ENCODE measurements around the gene ACTL10. TPM values are rescaled to one million over a fixed set of nuclear protein-coding genes. Genes with fewer than 3 reads are reported as not detected.

The ACTL10 gene
- total and polyA plus RNA-seq, 2 of the 13 experiments (the other 11 are each of a cell fraction or from before 2014, with no cell fraction given), result not detected

DNA sequence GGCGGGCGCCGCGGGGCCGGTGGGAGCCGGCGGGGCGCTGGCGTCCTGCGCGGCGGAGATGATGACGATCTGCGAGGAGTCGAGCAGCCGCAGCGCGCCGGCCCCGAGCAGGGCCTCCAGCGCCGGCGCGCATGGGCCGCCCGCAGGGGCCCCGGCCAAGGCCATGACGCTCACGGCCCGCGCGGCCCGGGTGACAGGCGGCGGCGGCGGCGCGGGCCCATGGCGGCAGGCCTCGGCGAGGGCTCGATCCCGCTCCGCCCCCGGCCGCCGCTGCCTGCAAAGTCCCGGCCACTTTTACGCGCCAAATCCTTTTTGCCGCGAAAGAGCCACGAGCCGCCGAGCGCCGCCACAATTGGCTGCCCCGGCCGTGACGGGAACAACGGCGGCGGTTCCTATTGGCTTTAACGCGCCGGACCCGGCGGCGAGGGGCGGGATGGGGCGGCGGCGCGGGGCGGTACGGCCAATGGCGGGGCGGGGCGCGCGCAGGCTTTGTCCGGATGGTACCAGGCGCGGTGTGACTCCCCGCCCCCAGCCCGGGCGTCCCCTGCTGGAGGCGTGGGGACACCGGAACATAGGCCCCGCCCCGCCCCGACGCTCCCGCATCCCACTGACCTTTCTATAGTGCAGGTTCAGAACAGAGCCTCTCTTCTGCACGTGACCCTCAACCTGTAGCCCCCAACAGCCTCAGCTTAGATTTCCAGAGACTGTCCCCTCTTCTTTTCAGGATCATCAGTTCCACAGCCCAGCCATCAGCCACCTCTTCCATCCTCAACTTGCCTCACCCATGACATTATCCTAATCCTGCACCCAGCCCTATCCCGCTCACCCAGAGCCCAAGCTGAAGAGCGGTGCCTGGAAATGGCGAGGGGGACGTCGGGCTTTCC lies 19.6 kb downstream of the ACTL10 start, which contains the start of gene E2F1 (continued):
- TF ChIP-seq, protein P1, sequence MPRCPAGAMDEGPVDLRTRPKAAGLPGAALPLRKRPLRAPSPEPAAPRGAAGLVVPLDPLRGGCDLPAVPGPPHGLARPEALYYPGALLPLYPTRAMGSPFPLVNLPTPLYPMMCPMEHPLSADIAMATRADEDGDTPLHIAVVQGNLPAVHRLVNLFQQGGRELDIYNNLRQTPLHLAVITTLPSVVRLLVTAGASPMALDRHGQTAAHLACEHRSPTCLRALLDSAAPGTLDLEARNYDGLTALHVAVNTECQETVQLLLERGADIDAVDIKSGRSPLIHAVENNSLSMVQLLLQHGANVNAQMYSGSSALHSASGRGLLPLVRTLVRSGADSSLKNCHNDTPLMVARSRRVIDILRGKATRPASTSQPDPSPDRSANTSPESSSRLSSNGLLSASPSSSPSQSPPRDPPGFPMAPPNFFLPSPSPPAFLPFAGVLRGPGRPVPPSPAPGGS (CRISPR knock-in tag; IDR thresholded peaks at IDR 0.05), result no peak
- TF ChIP-seq, protein P2, sequence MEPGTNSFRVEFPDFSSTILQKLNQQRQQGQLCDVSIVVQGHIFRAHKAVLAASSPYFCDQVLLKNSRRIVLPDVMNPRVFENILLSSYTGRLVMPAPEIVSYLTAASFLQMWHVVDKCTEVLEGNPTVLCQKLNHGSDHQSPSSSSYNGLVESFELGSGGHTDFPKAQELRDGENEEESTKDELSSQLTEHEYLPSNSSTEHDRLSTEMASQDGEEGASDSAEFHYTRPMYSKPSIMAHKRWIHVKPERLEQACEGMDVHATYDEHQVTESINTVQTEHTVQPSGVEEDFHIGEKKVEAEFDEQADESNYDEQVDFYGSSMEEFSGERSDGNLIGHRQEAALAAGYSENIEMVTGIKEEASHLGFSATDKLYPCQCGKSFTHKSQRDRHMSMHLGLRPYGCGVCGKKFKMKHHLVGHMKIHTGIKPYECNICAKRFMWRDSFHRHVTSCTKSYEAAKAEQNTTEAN (CRISPR knock-in tag; conservative IDR thresholded peaks at IDR 0.05), result peak; percentile 91
- TF ChIP-seq SMARCC2 (IDR thresholded peaks at IDR 0.05), result no peak
- TF ChIP-seq, protein P3, sequence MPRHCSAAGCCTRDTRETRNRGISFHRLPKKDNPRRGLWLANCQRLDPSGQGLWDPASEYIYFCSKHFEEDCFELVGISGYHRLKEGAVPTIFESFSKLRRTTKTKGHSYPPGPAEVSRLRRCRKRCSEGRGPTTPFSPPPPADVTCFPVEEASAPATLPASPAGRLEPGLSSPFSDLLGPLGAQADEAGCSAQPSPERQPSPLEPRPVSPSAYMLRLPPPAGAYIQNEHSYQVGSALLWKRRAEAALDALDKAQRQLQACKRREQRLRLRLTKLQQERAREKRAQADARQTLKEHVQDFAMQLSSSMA (CRISPR knock-in tag; IDR thresholded peaks at IDR 0.05), result 0 out of 2 replicates have a peak, but pooled peaks have one; percentile 57
- TF ChIP-seq ZNF567 (CRISPR knock-in tag; IDR thresholded peaks at IDR 0.05; ENCODE audit: borderline replicate concordance), result peak; percentile 60; the same call in 1 of the 2 replicates
- no peak for TF ChIP-seq ZNF136 (CRISPR knock-in tag; IDR thresholded peaks at IDR 0.05; ENCODE audit: low read depth)
- TF ChIP-seq GPN1 (CRISPR knock-in tag; IDR thresholded peaks at IDR 0.05; ENCODE audit: borderline replicate concordance), result no peak; the same call in 1 of the 2 replicates
- TF ChIP-seq, protein P4, sequence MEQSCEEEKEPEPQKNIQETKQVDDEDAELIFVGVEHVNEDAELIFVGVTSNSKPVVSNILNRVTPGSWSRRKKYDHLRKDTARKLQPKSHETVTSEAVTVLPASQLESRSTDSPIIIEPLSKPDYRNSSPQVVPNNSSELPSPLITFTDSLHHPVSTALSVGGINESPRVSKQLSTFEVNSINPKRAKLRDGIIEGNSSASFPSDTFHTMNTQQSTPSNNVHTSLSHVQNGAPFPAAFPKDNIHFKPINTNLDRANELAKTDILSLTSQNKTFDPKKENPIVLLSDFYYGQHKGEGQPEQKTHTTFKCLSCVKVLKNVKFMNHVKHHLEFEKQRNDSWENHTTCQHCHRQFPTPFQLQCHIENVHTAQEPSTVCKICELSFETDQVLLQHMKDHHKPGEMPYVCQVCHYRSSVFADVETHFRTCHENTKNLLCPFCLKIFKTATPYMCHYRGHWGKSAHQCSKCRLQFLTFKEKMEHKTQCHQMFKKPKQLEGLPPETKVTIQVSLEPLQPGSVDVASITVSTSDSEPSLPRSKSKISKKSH (CRISPR knock-in tag; IDR thresholded peaks at IDR 0.05; ENCODE audit: borderline replicate concordance), result no peak
- TF ChIP-seq REL (CRISPR knock-in tag; conservative IDR thresholded peaks at IDR 0.05), result peak; percentile 99
- TF ChIP-seq, protein P5, sequence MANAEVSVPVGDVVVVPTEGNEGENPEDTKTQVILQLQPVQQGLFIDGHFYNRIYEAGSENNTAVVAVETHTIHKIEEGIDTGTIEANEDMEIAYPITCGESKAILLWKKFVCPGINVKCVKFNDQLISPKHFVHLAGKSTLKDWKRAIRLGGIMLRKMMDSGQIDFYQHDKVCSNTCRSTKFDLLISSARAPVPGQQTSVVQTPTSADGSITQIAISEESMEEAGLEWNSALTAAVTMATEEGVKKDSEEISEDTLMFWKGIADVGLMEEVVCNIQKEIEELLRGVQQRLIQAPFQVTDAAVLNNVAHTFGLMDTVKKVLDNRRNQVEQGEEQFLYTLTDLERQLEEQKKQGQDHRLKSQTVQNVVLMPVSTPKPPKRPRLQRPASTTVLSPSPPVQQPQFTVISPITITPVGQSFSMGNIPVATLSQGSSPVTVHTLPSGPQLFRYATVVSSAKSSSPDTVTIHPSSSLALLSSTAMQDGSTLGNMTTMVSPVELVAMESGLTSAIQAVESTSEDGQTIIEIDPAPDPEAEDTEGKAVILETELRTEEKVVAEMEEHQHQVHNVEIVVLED (CRISPR knock-in tag; IDR thresholded peaks at IDR 0.05; ENCODE audit: borderline replicate concordance), result peak; percentile 66
- TF ChIP-seq, protein P6, sequence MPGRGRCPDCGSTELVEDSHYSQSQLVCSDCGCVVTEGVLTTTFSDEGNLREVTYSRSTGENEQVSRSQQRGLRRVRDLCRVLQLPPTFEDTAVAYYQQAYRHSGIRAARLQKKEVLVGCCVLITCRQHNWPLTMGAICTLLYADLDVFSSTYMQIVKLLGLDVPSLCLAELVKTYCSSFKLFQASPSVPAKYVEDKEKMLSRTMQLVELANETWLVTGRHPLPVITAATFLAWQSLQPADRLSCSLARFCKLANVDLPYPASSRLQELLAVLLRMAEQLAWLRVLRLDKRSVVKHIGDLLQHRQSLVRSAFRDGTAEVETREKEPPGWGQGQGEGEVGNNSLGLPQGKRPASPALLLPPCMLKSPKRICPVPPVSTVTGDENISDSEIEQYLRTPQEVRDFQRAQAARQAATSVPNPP (CRISPR knock-in tag; IDR thresholded peaks at IDR 0.05), result peak; percentile 95
- no peak for TF ChIP-seq MED13 (CRISPR knock-in tag; IDR thresholded peaks at IDR 0.05)
- TF ChIP-seq, protein P7, sequence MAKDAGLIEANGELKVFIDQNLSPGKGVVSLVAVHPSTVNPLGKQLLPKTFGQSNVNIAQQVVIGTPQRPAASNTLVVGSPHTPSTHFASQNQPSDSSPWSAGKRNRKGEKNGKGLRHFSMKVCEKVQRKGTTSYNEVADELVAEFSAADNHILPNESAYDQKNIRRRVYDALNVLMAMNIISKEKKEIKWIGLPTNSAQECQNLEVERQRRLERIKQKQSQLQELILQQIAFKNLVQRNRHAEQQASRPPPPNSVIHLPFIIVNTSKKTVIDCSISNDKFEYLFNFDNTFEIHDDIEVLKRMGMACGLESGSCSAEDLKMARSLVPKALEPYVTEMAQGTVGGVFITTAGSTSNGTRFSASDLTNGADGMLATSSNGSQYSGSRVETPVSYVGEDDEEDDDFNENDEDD (CRISPR knock-in tag; IDR thresholded peaks at IDR 0.05; ENCODE audit: borderline replicate concordance), result peak; percentile 99
- TF ChIP-seq, protein P8, sequence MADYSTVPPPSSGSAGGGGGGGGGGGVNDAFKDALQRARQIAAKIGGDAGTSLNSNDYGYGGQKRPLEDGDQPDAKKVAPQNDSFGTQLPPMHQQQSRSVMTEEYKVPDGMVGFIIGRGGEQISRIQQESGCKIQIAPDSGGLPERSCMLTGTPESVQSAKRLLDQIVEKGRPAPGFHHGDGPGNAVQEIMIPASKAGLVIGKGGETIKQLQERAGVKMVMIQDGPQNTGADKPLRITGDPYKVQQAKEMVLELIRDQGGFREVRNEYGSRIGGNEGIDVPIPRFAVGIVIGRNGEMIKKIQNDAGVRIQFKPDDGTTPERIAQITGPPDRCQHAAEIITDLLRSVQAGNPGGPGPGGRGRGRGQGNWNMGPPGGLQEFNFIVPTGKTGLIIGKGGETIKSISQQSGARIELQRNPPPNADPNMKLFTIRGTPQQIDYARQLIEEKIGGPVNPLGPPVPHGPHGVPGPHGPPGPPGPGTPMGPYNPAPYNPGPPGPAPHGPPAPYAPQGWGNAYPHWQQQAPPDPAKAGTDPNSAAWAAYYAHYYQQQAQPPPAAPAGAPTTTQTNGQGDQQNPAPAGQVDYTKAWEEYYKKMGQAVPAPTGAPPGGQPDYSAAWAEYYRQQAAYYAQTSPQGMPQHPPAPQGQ (CRISPR knock-in tag; IDR thresholded peaks at IDR 0.05; ENCODE audit: borderline replicate concordance), result no peak
